IMR-90 (cell line): ENCODE results near the gene TAPT1.

Experiments used
- BHLHE40 ChIP-seq: fragments of 150-350 bp; IDR thresholded peaks from 2 replicates; pipeline ENCODE4 v1.6.1; 2016; ENCODE audit warnings: mild to moderate bottlenecking, low read depth, low read length
- CEBPB ChIP-seq: IDR thresholded peaks from 2 replicates; pipeline ENCODE4 v1.6.1; 2012; ENCODE audit warnings: low read depth, low read length, improper control_type of control experiment
- FOS ChIP-seq: fragments of 150-350 bp; IDR thresholded peaks from 2 replicates; pipeline ENCODE4 v1.6.1; 2016; ENCODE audit warnings: low read depth, low read length
- MAFK ChIP-seq: IDR thresholded peaks from 2 replicates; pipeline ENCODE4 v1.6.1; 2012; ENCODE audit warnings: low read depth, low read length, improper control_type of control experiment
- MAZ ChIP-seq: IDR thresholded peaks from 2 replicates; pipeline ENCODE4 v1.6.1; 2012; ENCODE audit warnings: low read depth, mild to moderate bottlenecking, low read length, improper control_type of control experiment, moderate library complexity, borderline replicate concordance
- MXI1 ChIP-seq: IDR thresholded peaks from 2 replicates; pipeline ENCODE4 v1.6.1; 2012; ENCODE audit warnings: low read depth, mild to moderate bottlenecking, low read length, moderate library complexity, borderline replicate concordance
- POLR2A ChIP-seq: IDR thresholded peaks from 2 replicates; pipeline ENCODE4 v1.6.1; 2012; ENCODE audit warnings: mild to moderate bottlenecking, low read depth, low read length
- RAD21 ChIP-seq: IDR thresholded peaks from 2 replicates; pipeline ENCODE4 v1.6.1; 2012; ENCODE audit warnings: low read length, improper control_type of control experiment
- RCOR1 ChIP-seq: IDR thresholded peaks from 2 replicates; pipeline ENCODE4 v1.6.1; 2012; ENCODE audit warnings: mild to moderate bottlenecking, low read length, improper control_type of control experiment; ENCODE audit not compliant: insufficient replicate concordance
- RFX5 ChIP-seq: IDR thresholded peaks from 2 replicates; pipeline ENCODE4 v1.8.0; 2012; ENCODE audit warnings: low read depth, mild to moderate bottlenecking, low read length, moderate library complexity
- SMC3 ChIP-seq: fragments of 150-350 bp; IDR thresholded peaks from 2 replicates; pipeline ENCODE4 v1.6.1; 2016; ENCODE audit warnings: low read depth, mild to moderate bottlenecking, antibody characterized with exemption, low read length, moderate library complexity
- TF ChIP-seq, protein P1 (sequence below): conservative IDR thresholded peaks from 2 replicates; pipeline ENCODE4 v1.5.1; 2012; ENCODE audit warnings: mild to moderate bottlenecking, low read depth, low read length, improper control_type of control experiment
- TF ChIP-seq, protein P2 (sequence below): fragments of 150-350 bp; IDR thresholded peaks from 2 replicates; pipeline ENCODE4 v1.6.1; 2017; ENCODE audit warnings: mild to moderate bottlenecking, antibody characterized with exemption, low read length, low read depth
- TF ChIP-seq, protein P3 (sequence below): fragments of 150-350 bp; IDR thresholded peaks from 2 replicates; pipeline ENCODE4 v1.6.1; 2016; ENCODE audit warnings: low read depth, mild to moderate bottlenecking, low read length, moderate library complexity, borderline replicate concordance

DNA sequence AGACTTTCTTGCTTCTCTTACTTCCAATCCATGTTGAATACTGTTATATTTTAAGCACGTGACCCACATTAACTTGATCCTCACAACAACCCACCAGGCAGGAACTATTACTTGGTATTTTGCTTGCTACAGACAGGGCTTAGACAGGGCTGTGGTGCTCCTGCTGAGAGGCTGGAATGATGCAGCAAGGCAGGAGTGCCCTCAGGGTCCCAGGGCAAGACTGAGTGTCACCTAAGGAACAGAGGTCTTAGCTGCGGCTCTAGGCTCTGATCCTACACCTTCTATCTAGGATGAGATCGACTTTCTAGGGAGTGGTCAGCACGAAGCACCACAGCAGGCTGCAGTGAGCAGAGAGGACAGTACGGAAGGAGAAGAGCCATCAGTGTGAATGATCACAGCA, 20.0 kb downstream of the TAPT1 start:
- TF ChIP-seq, protein P1, sequence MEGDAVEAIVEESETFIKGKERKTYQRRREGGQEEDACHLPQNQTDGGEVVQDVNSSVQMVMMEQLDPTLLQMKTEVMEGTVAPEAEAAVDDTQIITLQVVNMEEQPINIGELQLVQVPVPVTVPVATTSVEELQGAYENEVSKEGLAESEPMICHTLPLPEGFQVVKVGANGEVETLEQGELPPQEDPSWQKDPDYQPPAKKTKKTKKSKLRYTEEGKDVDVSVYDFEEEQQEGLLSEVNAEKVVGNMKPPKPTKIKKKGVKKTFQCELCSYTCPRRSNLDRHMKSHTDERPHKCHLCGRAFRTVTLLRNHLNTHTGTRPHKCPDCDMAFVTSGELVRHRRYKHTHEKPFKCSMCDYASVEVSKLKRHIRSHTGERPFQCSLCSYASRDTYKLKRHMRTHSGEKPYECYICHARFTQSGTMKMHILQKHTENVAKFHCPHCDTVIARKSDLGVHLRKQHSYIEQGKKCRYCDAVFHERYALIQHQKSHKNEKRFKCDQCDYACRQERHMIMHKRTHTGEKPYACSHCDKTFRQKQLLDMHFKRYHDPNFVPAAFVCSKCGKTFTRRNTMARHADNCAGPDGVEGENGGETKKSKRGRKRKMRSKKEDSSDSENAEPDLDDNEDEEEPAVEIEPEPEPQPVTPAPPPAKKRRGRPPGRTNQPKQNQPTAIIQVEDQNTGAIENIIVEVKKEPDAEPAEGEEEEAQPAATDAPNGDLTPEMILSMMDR, result no peak
- TF ChIP-seq POLR2A (no peak), FOS (no peak), MAZ (no peak), BHLHE40 (no peak), RFX5 (no peak), MXI1 (no peak), RAD21 (no peak), CEBPB (no peak), RCOR1 (no peak), MAFK (no peak), SMC3 (no peak)
- TF ChIP-seq, protein P2, sequence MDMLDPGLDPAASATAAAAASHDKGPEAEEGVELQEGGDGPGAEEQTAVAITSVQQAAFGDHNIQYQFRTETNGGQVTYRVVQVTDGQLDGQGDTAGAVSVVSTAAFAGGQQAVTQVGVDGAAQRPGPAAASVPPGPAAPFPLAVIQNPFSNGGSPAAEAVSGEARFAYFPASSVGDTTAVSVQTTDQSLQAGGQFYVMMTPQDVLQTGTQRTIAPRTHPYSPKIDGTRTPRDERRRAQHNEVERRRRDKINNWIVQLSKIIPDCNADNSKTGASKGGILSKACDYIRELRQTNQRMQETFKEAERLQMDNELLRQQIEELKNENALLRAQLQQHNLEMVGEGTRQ, result no peak
- TF ChIP-seq, protein P3, sequence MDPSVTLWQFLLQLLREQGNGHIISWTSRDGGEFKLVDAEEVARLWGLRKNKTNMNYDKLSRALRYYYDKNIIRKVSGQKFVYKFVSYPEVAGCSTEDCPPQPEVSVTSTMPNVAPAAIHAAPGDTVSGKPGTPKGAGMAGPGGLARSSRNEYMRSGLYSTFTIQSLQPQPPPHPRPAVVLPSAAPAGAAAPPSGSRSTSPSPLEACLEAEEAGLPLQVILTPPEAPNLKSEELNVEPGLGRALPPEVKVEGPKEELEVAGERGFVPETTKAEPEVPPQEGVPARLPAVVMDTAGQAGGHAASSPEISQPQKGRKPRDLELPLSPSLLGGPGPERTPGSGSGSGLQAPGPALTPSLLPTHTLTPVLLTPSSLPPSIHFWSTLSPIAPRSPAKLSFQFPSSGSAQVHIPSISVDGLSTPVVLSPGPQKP, result no peak
